SU-DHL-6 (cell line): ENCODE data around the gene CACFD1.

Source experiments
- H2AFZ ChIP-seq: fragments of 200-600 bp; sonication (generic); 2 replicates; pipeline ENCODE4 v1.6.1; 2014; ENCODE audit warnings: low read depth, mild to moderate bottlenecking, moderate library complexity, mixed read lengths, antibody characterized with exemption, low read length; ENCODE audit not compliant: severe bottlenecking
- H3F3A ChIP-seq: fragments of 200-600 bp; shearing (Covaris generic); 2 replicates; pipeline ENCODE4 v1.6.0; 2016; ENCODE audit warnings: antibody characterized with exemption, mild to moderate bottlenecking; ENCODE audit not compliant: insufficient read depth
- H3K27ac ChIP-seq: fragments of 200-600 bp; sonication (generic); 2 replicates; pipeline ENCODE4 v1.5.1; 2016; ENCODE audit warnings: low read depth, mild to moderate bottlenecking, low read length, moderate library complexity, mixed read lengths
- H3K27me3 ChIP-seq: fragments of 200-600 bp; sonication (generic), shearing (Covaris generic); 2 replicates; pipeline ENCODE4 v1.6.0; 2014; ENCODE audit warnings: mild to moderate bottlenecking, low read length
- H3K36me3 ChIP-seq: fragments of 200-600 bp; sonication (generic); 2 replicates; pipeline ENCODE4 v1.6.1; 2014; ENCODE audit warnings: mild to moderate bottlenecking, low read length, mixed read lengths
- H3K4me2 ChIP-seq: fragments of 300-600, 200-600 bp; shearing (Covaris generic), sonication (generic); 2 replicates; pipeline ENCODE4 v1.6.0; 2014; ENCODE audit warnings: low read length, low read depth, mild to moderate bottlenecking; ENCODE audit not compliant: poor library complexity, severe bottlenecking
- H3K4me3 ChIP-seq: fragments of 200-600 bp; sonication (generic); 2 replicates; pipeline ENCODE4 v1.5.1; 2014; ENCODE audit warnings: antibody characterized with exemption, low read length, mild to moderate bottlenecking, mixed read lengths; ENCODE audit not compliant: insufficient read depth, poor library complexity, severe bottlenecking
- H3K79me2 ChIP-seq: fragments of 200-600 bp; sonication (generic); 2 replicates; pipeline ENCODE4 v1.6.1; 2014; ENCODE audit warnings: mild to moderate bottlenecking, low read length, moderate library complexity; ENCODE audit not compliant: insufficient read depth
- H3K9ac ChIP-seq: fragments of 200-600 bp; sonication (generic); 2 replicates; pipeline ENCODE4 v1.7.0; 2014; ENCODE audit warnings: mild to moderate bottlenecking, low read length
- H3K9me2 ChIP-seq: fragments of 200-600 bp; sonication (generic); replicated peaks from 2 replicates; pipeline ENCODE4 v1.6.1; 2014; ENCODE audit warnings: low read length; ENCODE audit not compliant: insufficient read depth
- H3K9me3 ChIP-seq: fragments of 200-600 bp; sonication (generic); 2 replicates; pipeline ENCODE4 v1.6.1; 2014; ENCODE audit warnings: low read length, mixed read lengths; ENCODE audit not compliant: insufficient read depth
- H4K20me1 ChIP-seq: fragments of 200-600 bp; sonication (generic); 2 replicates; pipeline ENCODE4 v1.6.1; 2014; ENCODE audit warnings: low read depth, mild to moderate bottlenecking, antibody characterized with exemption, low read length, moderate library complexity, mixed read lengths
- CTCF ChIP-seq: fragments of 200-600 bp; sonication (generic); IDR thresholded peaks from one replicate; pipeline ENCODE4 v1.5.1; 2017; ENCODE audit warnings: antibody characterized with exemption, mild to moderate bottlenecking, low read length, moderate library complexity; ENCODE audit not compliant: insufficient read depth, poor library complexity, severe bottlenecking
- EZH2phosphoT487 ChIP-seq: fragments of 200-600 bp; sonication (generic), shearing (Covaris generic); conservative IDR thresholded peaks from 2 replicates; pipeline ENCODE4 v1.6.1; 2018; ENCODE audit warnings: mild to moderate bottlenecking, antibody characterized with exemption, low read length, moderate library complexity, mixed read lengths

Gene CACFD1

GRCh38 chr9:133453651-133454050 is 6.1 kb upstream of the CACFD1 start:
- H4K20me1 ChIP-seq: no peaks in the 10 kb centered on the region
- H3K9ac ChIP-seq: no peak overlapping the region
- H3K4me2 ChIP-seq: no peak overlapping the region
- no peaks in the 10 kb centered on the region for H3K9me2 ChIP-seq
- no peaks in the 10 kb centered on the region for H3K27me3 ChIP-seq
- H3F3A ChIP-seq: no peaks in the 10 kb centered on the region
- no peak overlapping the region for H3K4me3 ChIP-seq
- no peaks in the 10 kb centered on the region for H3K36me3 ChIP-seq
- no peak overlapping the region for H2AFZ ChIP-seq
- TF ChIP-seq CTCF: no peak
- no peak for TF ChIP-seq EZH2phosphoT487
- H3K9me3 ChIP-seq: no peaks in the 10 kb centered on the region
- H3K79me2 ChIP-seq: no peaks in the 10 kb centered on the region
- no peak overlapping the region for H3K27ac ChIP-seq

GRCh38 chr9:133454325-133454724 is 5.5 kb upstream of the CACFD1 start:
- Histone ChIP-seq H3K4me3 (no peak overlapping the region), H3K9me2 (no peaks in the 10 kb centered on the region), H3K27me3 (no peaks in the 10 kb centered on the region), H3K9ac (no peak overlapping the region), H3F3A (no peaks in the 10 kb centered on the region), H2AFZ (no peak overlapping the region), H3K4me2 (no peak overlapping the region), H3K36me3 (no peaks in the 10 kb centered on the region), H3K27ac (no peak overlapping the region), H4K20me1 (no peaks in the 10 kb centered on the region), H3K79me2 (no peaks in the 10 kb centered on the region), H3K9me3 (no peaks in the 10 kb centered on the region)
- TF ChIP-seq EZH2phosphoT487 (no peak), CTCF (no peak)

GRCh38 chr9:133454943-133455673 is 4.7 kb upstream of the CACFD1 start:
- Histone ChIP-seq H3K9me2 (no peaks in the 10 kb centered on the region), H3K79me2 (no peaks in the 10 kb centered on the region), H3K9ac (no peak overlapping the region), H3K4me3 (no peak overlapping the region), H3K27me3 (no peaks in the 10 kb centered on the region), H3K4me2 (no peak overlapping the region), H3F3A (no peaks in the 10 kb centered on the region), H3K36me3 (no peaks in the 10 kb centered on the region), H3K9me3 (no peaks in the 10 kb centered on the region), H3K27ac (no peak overlapping the region), H2AFZ (no peak overlapping the region), H4K20me1 (no peaks in the 10 kb centered on the region)
- no peak for TF ChIP-seq EZH2phosphoT487
- TF ChIP-seq CTCF: no peak
